Fibroblast of lung (primary cell): Measurements from ENCODE around the gene SLC2A14. TPM values are rescaled to one million over a fixed set of nuclear protein-coding genes. Genes with fewer than 3 reads are reported as not detected.
A peak's percentile ranks its signal among the peaks of the same experiment; 100 is the strongest.
"Not testable (repeated sequence)": the region's sequence is repeated elsewhere in the genome, so short reads cannot be mapped to it uniquely, and the experiment has no call there.

Source experiments
- DNase-seq, 2 donors: peaks; one replicate each; pipeline versions ENCODE4 v3.0.0 to v3.0.0-alpha.2; 2010; ENCODE audit warnings: low read depth in 2 of 2
- H2AFZ ChIP-seq: 2 replicates; pipeline ENCODE4 v1.5.1; 2012; ENCODE audit warnings: low read length, control low read depth, inconsistent platforms
- H3K27ac ChIP-seq: 2 replicates; pipeline ENCODE4 v1.5.1; 2011; ENCODE audit warnings: low read length, control low read depth; ENCODE audit not compliant: insufficient read depth
- H3K27me3 ChIP-seq: 2 replicates; pipeline ENCODE4 v1.5.1; 2011; ENCODE audit warnings: mild to moderate bottlenecking, low read length; ENCODE audit not compliant: control insufficient read depth, insufficient read depth
- H3K36me3 ChIP-seq: 2 replicates; pipeline ENCODE4 v1.5.1; 2011; ENCODE audit warnings: low read length; ENCODE audit not compliant: control insufficient read depth, insufficient read depth
- H3K4me1 ChIP-seq: 2 replicates; pipeline ENCODE4 v1.5.1; 2011; ENCODE audit warnings: low read length; ENCODE audit not compliant: control insufficient read depth, insufficient read depth; ENCODE audit errors: extremely low read depth
- H3K4me2 ChIP-seq: 2 replicates; pipeline ENCODE4 v1.5.1; 2011; ENCODE audit warnings: low read length, control low read depth; ENCODE audit not compliant: insufficient read depth; ENCODE audit errors: extremely low read depth
- H3K4me3 ChIP-seq, 4 experiments: fragments of 200-600 bp in 1 of 4; sonication (generic) in 1 of 4; replicated peaks in 1 of 4; 2 replicates each; pipeline ENCODE4 v1.5.1; 2011 to 2016; ENCODE audit warnings: low read length in 4 of 4, low read depth in 3 of 4, mild to moderate bottlenecking in 3 of 4, control low read depth in 2 of 4, inconsistent platforms in 1 of 4, mixed read lengths in 1 of 4; ENCODE audit not compliant: insufficient read depth in 1 of 4; ENCODE audit errors: control extremely low read depth in 1 of 4
- H3K79me2 ChIP-seq: 2 replicates; pipeline ENCODE4 v1.5.1; 2012; ENCODE audit warnings: mild to moderate bottlenecking, low read length, inconsistent platforms; ENCODE audit not compliant: control insufficient read depth, insufficient read depth
- H3K9ac ChIP-seq: 2 replicates; pipeline ENCODE4 v1.5.1; 2011; ENCODE audit warnings: mild to moderate bottlenecking, low read length, control low read depth; ENCODE audit not compliant: insufficient read depth
- H3K9me3 ChIP-seq: 2 replicates; pipeline ENCODE4 v1.5.1; 2012; ENCODE audit warnings: low read depth, low read length; ENCODE audit not compliant: control insufficient read depth, insufficient read depth
- H4K20me1 ChIP-seq: 2 replicates; pipeline ENCODE4 v1.5.1; 2011; ENCODE audit warnings: low read length; ENCODE audit not compliant: control insufficient read depth, insufficient read depth; ENCODE audit errors: extremely low read depth
- CTCF ChIP-seq, 2 donors: IDR thresholded peaks in 1 of 2; conservative IDR thresholded peaks in 1 of 2; 1 replicate in 1 of 2; 2 replicates in 1 of 2; pipeline ENCODE4 v1.5.1; 2011 to 2012; ENCODE audit warnings: low read length in 2 of 2, control low read depth in 1 of 2, inconsistent platforms in 1 of 2, low read depth in 1 of 2, mild to moderate bottlenecking in 1 of 2
- EZH2 ChIP-seq: IDR thresholded peaks from 2 replicates; pipeline ENCODE4 v1.5.1; 2012; ENCODE audit warnings: low read length, control low read depth, mild to moderate bottlenecking; ENCODE audit errors: missing control alignments
- polyA minus RNA-seq: library from RNA; depleted of rRNA, polyadenylated mRNA; stranded (reverse); fragments of >200 nt; gene quantifications from 2 replicates; pipeline ENCODE4 v1.2.3, GENCODE V29; 2011; ENCODE audit warnings: low replicate concordance
- polyA plus RNA-seq, 2 donors: library from polyadenylated mRNA; depleted of rRNA in 1 of 2; stranded (reverse) in 1 of 2; unstranded in 1 of 2; fragments of >200 nt; gene quantifications; 2 replicates each; pipeline ENCODE4 v1.2.1, GENCODE V29; 2011 to 2012; ENCODE audit warnings: missing spikeins in 1 of 2
- total RNA-seq: library from RNA; depleted of rRNA; stranded (reverse); fragments of >200 nt; gene quantifications from 2 replicates; pipeline ENCODE4 v1.2.1, GENCODE V29; 2014

Gene SLC2A14
- total RNA-seq = under 0.01 and 0.17 TPM in 2 replicates
- 0.07 TPM in 2 replicates for polyA plus RNA-seq
- polyA plus RNA-seq (2012) = 0.05 and 0.09 TPM in 2 replicates
- polyA minus RNA-seq = not detected in 2 replicates

- H3K27ac ChIP-seq = no peak within 1 kb of the TSS
- peak within 1 kb of the TSS; percentile 66 for H3K4me2 ChIP-seq
- no peaks in the 10 kb centered on the region for H3K9me3 ChIP-seq
- H2AFZ ChIP-seq = no peak within 1 kb of the TSS
- H3K27me3 ChIP-seq = no peaks in the 10 kb centered on the region
- H3K4me1 ChIP-seq = no peaks in the 10 kb centered on the region
- H3K79me2 ChIP-seq = no peaks in the 10 kb centered on the region
- TF ChIP-seq CTCF (conservative IDR thresholded peaks at IDR 0.05 in 1 of 2, IDR thresholded peaks at IDR 0.05 in 1 of 2; ENCODE audit: low read depth in 1 of 2, low read length in 2 of 2) (peak in 1 of 2 donors; percentile 2), EZH2 (peak; percentile 47)
- H3K9ac ChIP-seq = no peak within 1 kb of the TSS
- peak in 1 of 2 donors; percentile 3 for DNase-seq
- no peaks in the 10 kb centered on the region for H3K36me3 ChIP-seq
- H4K20me1 ChIP-seq = no peaks in the 10 kb centered on the region
- peak within 1 kb of the TSS in 3 of 4 experiments; percentile 6 to 46 (median 29) for H3K4me3 ChIP-seq
Measured at GRCh38 chr12:7872566-7873319, at the start of gene SLC2A14. SLC2A14 (minus strand) TSS chr12:7872915; CDS start chr12:7869880, 3,035 bp downstream.

GRCh38 chr12:7921181-7921580, 48.5 kb upstream of the SLC2A14 start:
- H3K36me3 ChIP-seq = peaks cover 10% of the 10 kb centered on the region
- H3K27ac ChIP-seq, H3K27me3 ChIP-seq, H3K4me1 ChIP-seq, H3K9me3 ChIP-seq, H4K20me1 ChIP-seq, H2AFZ ChIP-seq, H3K4me2 ChIP-seq, H3K9ac ChIP-seq, H3K4me3 ChIP-seq, DNase-seq, H3K79me2 ChIP-seq: not testable (repeated sequence)

GRCh38 chr12:7918268-7918590, 45.5 kb upstream of the SLC2A14 start:
- H3K9me3 ChIP-seq, H3K79me2 ChIP-seq, H3K4me3 ChIP-seq, H3K9ac ChIP-seq, H3K36me3 ChIP-seq, DNase-seq, H3K4me1 ChIP-seq, H3K4me2 ChIP-seq, H4K20me1 ChIP-seq, H3K27ac ChIP-seq, H2AFZ ChIP-seq, H3K27me3 ChIP-seq: not testable (repeated sequence)
